ENCODE data around the gene PIGH.
"Not testable (repeated sequence)": the region's sequence is repeated elsewhere in the genome, so short reads cannot be mapped to it uniquely, and the experiment has no call there.

Gene PIGH, protein sequence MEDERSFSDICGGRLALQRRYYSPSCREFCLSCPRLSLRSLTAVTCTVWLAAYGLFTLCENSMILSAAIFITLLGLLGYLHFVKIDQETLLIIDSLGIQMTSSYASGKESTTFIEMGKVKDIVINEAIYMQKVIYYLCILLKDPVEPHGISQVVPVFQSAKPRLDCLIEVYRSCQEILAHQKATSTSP
- total RNA-seq: 25.7 to 31.1 (median 27.0) reads per million in 4 experiments

DNA sequence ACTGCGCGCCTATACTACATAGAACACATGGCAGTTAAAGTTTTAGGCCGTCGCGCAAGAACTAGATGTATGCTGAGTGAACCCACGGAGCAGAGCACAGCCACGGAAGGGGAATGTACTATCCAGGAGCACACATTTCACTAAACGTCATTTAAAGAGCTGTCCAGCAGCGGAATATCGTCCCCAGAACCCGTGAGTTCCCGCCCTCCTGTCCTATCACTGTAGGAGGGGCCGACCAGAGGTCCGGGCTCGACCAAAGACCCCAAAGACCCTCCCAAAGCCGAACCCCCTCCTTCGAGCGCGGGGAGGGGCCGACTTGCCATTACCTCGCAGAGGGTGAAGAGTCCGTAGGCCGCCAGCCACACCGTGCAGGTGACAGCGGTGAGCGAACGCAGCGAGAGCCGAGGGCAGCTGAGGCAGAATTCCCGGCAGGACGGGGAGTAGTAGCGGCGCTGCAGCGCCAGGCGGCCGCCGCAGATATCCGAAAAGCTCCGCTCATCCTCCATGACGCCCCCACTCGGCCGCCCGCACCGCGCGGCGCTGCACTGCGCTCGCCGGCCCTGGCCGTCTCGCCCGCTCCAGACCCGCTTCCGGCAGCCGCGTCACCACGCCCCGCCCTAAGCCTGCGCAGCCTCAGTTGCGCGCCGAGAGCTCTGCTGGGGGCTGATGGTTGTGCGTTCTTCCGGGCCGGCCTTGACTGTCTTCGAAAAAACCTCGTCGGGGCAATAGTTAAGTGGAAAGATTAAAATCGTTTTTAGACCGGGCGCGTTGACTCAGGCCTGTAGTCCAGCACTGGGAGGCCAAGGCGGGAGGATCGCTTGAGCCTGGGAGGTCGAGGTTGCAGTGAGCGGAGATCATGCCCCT is at the start of gene PIGH:
Gene PIGH (minus strand): TSS at position 571 of the 864 bp plus-strand sequence. CDS start 65 bp downstream, at position 506.
- peak; percentile 92 for DNase-seq

DNA sequence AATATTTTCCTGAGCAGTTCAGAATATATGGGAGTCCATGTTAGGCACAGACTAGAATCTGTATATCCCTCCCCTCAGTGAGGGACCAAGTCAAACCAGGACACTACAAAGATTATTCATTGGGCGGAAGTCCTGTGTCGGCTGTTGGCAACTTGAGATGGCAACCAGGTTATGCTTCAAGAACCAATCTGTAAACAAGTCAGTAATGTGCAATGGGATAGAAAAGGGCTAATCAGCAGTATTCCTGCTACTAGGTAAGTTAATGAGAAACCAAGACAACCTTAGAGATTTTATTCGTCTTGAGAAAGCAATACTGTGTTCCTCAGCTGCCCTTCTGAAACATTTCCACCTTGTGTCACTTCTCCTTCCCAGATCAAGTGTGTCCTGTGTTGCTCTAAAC is 46.1 kb upstream of the PIGH start:
- DNase-seq: no peak

DNA sequence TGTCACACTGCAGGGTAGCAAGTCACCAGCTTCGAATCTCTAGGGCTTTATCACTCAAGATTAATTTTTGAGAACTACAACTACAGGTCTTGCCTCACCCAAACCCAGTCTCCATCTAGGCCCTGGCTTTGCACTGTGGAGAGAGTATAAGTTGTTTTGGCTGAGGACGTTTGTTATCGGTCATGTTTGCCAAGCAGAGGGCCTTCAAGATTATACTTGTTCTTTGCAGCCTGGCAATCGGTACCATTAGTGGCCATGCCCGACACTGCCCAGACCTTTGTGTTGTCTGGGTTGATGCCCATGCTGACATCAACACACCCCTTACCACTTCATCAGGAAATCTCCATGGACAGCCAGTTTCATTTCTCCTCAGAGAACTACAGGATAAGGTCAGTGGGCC is 45.3 kb upstream of the PIGH start:
- DNase-seq: no peak

DNA sequence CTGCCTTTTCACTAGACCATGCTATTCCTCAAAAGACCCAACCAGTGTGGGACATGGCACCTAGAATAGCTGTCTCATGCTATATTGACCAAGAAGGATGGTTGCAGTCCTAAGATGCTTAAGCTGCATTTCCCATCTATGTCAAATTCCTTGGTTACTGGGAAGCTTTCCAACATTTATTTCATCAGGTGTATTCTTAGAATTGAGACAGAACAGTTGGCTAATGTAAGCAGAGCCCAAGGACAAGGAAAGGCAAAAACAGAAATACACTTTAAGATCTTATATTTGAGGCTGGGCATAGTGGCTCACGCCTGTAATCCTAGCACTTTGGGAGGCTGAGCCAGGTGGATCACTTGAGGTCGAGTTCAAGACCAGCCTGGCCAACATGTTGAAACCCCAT is 44.4 kb upstream of the PIGH start:
- DNase-seq: no peak

DNA sequence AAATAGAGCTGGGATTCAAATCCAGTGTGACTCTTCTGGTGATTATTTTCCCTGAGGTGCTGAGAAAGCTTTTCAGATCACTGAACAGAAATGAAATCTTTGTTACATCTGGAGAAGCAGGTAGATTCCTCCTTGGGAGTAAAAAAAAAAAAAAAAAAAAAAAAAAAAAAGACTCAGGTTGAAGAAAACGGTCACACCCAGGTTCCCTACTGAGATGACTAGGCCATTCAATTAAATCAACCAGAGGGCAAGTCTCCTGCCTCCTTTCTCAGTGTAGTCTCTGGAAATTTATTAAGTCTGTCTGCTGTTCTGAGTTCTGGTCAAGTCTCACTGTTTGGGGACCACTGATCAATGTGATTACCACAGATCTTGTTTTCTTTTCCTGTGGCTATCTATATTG is 43.6 kb upstream of the PIGH start:
- no peak for DNase-seq

DNA sequence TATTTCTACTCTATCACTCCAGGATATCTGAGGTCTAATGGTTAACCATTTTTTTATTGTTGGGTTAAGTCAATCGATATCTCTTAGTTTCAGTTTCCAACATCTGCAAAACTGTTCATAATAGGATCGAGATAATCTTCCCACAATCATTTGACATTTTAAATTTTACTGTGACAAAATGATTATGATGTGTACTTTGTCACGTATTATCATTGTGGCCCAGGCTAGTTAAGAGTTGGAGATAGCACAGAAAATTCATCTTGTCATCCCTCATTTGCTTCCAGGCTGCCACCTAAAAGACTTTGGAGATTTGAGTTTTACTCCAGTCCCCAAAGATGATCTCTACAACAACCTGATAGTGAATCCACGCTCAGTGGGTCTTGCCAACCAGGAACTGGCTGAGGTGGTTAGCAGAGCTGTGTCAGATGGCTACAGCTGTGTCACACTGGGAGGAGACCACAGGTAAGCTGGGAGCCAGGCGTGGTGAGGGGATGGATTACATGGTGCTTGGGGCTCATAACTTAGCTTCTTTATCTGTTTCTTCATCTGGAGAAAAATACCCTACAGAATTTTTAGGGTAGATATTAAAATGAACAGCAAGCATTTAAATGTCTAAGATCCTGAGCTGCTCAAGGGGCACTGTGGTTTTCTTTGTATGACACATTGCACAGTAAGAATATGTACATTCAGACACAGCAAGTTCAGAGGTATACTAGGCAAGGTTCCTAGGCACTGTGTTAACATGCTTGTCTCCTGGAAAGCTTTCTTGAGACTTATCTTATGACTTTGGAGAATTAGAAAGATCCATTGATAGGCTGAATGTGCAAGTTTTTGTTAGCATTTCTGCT is 42.1 kb upstream of the PIGH start:
- no peak for DNase-seq

DNA sequence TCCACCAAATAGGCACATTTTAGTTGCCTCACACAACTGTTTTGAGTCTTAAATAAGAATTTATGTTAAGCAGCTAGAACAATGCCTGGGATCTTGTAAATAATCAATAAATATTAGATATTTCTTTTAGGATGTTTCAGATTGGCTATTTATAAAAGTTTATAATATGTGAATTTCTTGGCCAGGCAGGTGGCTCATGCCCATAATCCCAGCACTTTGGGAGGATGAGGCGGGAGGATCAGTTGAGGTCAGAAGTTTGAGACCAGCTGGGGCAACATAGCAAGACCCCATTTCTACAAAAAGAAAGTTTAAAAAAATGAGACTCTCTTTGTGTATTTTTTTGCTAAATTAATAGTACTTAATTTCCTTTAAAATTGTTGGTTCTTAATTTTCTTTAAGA is 41.4 kb upstream of the PIGH start:
- DNase-seq: no peak

DNA sequence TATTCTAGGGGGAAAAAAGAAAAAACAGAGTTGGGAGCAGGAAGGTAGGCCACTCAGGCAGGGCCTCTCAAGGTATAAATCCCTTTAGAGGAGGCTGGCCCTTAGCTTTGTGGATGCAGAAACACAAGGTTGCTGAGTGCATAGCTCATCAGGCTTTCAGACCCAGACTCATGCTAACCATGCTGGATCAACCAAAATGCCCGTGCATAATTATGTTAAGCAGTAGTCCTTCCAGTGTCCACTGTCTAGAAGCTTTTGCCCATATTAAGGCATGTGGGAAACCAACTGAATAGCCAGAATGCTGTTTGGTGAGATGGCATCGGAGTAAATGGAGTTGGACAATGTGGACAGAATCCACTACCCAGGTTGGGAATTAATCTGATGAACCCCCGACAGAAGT is 38.6 kb upstream of the PIGH start:
- DNase-seq: no peak

DNA sequence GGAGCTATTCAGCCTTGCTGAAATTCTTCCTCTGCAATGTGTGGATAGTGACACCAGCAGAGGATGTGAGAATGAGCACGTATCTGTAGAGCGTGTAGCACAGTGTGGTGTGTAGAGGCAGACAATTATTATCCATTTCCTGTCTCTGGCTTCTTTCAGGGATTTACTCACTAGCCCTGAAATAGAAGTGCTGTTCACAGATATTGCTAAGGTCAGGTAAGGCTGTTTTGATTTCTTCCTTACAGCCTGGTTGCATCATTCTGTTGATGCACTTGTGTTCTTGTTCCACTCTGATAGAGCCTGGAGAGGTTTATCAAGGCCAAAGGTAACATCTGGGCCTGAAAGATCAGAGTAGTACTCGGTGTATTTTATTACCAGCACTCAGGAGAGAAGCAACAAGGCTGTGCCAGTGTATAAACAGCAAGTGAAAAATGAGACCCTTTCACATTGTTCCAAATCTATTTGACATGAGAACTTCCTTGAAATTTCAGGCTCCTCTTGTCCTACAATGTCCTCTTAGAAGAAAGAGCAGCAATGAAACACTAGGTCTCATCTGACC is 36.4 kb upstream of the PIGH start:
- no peak for DNase-seq

DNA sequence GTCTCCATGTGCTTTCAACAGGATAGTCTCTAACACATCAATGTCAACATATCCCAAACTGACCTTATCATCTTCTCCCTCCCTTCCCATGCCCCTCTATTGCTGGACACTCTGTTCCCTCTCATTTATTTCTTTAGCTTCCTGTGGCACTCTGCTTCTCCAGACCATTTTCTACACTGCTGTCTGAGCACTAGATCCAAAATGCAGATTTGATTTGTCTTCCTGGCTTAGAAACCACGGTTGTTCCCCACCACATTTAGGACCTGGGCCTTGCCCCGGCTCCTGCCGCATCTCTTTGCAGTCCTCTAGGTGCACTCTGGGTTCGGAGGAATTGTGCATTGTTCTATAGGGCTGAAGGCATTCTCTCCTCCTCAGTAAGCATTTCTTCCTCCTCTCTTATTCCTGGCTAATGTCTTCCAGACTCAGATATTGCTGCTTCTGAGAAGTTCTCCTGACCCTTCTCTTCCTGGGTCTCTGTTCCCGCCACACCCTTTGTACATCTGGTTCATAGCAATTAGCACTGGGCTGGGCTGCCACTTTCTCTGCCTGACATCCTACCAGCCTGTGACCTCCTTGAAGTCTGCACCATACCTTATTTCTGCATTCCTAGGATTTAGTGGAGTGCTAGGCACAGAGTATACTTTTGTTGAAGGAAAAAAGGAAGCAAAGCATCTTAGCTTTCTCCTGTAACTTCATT is 33.5 kb upstream of the PIGH start:
- no peak for DNase-seq

DNA sequence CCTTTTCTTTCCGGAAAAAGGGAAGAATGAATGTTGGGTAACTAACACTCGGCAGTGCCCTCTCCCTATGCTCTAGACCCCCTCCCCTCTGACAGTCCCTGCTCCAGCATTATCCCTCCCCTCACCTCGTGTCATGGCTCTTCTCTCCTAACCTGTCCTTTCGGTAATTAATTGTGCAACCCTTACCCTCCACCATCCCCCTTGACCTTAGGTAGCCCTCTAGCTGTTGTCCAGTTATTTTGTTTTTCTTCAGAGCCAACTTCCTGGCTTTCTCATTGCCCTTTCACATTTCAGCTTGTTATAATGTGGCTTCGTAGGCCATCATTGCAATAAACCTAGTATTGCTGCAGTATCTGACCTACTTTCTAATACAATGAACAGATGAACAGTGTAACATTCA is 30.9 kb upstream of the PIGH start:
- no peak for DNase-seq

DNA sequence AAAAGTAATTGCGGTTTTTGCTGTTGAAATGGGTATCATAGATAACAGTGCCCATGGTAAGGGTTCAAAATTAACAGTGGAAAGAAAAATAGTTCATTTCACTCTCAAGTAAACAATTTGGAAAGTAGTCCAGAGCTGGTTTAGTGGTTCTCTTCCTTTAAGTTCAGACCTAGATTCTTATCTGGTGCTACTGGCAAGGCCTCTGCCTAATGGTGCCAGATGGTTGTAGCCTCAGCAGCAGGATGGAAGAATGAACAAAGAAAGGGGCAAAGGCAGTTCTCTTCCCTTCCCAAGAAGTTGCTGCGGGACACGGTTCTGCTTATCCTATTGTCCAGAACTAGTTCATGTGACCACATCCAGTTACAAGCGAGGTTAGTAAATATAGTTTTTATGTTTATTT is 30.1 kb upstream of the PIGH start:
- DNase-seq: no peak

DNA sequence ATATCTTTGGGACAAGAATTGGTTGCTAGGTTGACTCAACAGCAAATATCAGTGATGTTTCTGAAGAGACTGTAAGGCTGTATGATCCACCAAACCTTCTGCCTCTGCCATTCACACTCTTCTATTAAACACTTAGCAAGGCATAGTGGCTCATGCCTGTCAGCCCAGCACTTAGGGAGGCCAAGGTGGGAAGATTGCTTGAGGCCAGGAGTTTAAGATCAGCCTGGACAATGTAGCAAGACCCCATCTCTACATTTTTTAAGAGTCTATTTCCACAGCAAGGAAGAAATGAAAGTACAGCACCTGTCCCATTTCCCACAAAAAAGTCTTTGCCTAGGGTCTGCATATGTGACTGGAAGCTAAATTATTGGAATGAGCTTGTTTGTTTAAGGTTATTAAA is 27.5 kb upstream of the PIGH start:
- no peak for DNase-seq

DNA sequence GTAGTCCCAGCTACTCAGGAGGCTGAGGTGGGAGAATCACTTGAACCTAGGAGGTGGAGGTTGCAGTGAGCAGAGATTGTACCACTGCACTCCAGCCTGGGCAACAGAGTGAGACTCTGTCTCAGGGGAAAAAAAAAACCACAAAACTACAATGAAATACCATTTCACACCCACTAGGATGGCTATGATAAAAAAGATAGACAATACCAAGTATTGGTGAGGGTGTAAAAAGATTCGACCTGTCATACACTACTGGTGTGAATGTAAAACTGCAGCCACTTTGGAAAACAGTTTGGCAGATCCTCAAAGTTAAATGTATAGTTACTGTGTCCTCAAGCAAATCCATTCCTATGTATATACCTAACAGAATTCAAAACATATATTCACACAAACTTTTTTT is 26.1 kb upstream of the PIGH start:
- not testable (repeated sequence) for DNase-seq

DNA sequence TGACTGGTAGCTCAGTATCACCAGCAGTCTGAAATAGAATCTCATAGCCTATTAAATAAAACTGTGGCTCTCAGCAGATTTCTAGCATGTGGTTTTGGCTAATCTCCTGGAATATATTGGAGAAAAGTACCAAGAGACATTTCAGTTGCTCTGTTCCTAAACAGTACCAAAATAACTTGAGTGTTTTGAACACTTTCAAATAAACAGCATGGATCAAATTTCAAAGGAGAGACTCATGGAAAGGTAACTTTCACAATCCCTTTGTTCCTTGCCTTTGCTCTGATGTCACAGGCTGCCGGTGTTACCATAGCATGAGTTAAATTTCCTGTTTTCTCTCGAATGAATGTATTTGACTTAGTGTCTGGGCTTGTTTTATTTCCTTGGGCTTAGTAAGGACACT is 23.0 kb upstream of the PIGH start:
- no peak for DNase-seq

DNA sequence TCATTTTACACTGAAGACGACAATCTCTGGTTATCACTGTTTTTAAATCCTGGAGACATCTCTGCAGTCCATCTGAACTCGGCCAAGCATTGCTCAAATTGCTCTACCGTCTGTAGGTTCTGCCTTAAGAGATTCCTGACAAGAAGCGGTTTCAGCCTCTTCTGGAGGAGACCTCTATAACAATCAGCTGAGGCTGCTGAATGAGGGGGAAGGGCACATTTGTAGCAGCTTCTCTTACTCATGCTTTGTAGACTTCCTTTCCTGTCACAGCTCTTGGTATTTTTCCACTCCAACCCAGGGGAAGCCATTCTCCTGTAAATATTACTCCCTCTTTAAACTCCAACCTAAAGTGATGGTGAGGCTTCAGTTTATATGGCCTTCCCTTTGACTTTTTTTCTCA is 22.6 kb upstream of the PIGH start:
- no peak for DNase-seq

DNA sequence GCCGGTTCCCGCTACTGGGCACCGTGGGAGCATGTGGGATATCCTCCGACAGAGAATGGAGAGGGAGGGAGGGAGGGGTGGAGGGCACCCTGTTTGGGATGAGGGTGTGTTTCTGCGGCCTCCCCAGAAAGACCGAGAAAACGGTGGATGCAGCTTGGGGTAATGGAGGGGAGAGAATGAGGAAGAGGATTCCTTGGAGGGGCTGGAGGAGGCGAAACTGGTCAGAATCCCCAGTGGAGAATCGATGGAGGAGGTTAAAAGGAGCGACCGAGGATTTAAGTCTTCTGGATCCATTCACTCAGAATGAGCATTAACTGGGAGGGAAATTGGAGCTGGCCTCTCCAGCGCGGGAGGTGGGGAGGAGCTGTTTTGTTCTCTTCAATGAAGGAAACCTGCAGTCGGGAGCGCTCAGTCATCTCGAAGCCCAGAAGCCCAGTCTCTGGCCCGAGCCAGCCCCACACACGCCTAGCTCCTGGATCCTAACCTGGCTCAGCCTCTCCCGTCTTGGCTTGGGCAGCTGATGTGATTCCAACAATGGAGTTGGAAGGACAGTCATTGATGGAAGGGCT is 20.2 kb upstream of the PIGH start:
- no peak for DNase-seq

DNA sequence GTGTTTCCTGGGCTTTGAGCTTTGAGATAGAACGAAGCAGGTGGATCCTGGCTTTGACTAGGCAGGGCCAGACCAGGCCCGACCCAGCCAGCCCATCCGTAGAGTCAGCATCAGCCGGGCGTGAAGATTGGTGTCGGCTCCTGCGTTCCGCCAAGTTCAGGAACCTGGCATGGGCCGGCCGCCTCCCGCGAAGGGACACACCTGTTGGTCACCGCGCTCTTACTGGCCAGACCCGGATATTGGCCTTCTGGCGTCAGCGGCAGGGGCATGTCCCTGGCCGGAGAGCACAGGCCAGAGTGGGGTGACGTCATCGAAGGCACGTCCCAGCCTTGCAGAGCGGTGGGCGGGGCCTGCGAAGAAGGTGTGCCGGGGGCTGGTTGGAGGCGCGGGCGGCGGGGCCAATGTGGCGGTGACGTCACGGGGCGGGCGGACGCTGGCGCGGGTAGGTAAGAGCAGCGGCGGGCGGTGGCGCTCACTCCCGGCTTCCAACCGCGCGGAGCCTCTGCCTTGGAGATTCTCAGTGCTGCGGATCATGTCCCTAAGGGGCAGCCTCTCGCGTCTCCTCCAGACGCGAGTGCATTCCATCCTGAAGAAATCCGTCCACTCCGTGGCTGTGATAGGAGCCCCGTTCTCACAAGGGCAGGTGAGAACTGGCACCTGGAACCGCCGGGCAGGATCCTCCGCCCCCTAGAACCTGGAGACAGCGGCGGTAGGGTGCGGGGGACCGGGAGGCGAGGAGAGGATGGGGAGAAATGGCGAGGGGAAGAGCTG is 19.6 kb upstream of the PIGH start, which contains the start of gene ARG2:
Gene ARG2 (plus strand): TSS at position 475 of the 771 bp plus-strand sequence. CDS start 58 bp downstream, at position 533.
- peak; percentile 91 for DNase-seq

DNA sequence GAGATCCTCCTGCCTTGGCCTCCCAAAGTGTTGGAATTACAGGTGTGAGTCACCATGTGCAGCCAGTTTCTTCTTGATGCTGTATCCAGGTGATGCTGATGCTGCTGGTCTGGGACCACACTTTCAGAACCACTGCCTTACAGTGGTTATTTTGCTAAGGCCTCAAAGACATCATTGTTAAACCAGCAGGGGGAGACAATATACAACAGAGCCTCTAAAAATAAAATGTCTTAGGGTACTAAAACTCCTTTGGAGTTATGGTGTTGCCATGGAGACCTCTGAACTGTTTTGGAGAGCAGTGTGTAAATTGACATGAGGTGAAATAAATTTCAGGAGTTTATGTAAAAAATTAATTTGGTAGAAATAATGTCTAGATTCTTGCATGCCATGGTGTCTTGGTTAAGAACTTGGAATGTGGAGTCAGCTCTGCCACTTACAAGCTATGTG is 18.6 kb upstream of the PIGH start:
- DNase-seq: no peak

DNA sequence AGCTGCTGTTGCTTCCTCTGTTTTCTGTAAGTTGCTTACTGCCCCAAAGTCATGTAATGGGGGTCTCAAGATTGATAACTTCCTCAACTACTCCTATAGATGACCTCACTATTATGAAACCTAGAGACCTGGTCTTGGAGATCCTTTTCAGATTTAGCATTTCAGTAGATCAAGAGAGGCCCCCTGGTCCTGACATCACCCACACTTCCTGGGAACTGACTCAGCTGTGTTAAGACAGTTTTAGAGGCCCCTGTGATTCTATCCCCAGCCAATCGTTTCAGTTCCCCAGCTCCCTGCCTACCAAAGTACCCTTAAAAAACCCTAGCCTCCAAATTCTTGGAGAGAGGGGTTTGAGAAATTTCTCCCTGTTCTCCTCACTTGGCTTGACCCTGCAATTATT is 10.4 kb upstream of the PIGH start:
- no peak for DNase-seq

DNA sequence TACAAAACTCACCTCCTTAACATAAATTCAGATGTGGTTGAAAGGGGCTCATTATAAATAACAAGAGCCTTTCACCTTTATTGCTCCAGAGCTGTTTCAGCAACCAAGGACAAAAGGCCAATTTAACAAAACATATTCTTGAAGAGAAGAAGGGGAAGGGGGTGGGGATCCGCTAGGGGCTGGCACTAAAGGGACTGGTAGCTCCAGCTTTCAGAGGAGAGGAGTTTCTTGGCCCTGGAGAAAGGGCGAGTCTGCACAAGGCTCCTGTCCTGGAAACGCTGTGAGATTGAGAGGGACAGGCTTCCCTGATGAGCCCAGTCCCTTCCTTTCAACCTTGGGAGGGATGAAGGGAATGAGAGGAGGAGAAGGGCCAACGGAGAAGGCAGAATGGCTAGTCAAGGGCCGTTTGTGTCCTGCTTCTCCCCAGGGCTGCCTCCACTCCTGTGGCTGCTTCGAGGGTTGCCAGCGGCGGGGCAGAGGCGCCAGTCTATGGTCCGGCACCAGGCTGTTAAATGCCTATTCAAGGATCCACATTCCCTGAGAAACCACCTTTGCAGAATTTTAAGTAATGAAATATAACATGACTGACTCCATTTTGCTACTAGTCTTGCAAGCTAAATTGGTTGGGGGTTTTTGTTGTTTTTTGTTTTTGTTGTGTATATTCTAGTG is 9.7 kb upstream of the PIGH start:
- DNase-seq: no peak
